GM19043 (cell line): Measurements from ENCODE around the gene FBXO38.

Experiments used
- ATAC-seq: cut with Tn5 transposase; IDR thresholded peaks from one replicate; pipeline ENCODE4 v1.9.1; 2021; ENCODE audit warnings: low read depth; ENCODE audit not compliant: unreplicated experiment

The FBXO38 gene

GRCh38 chr5:148381906-148382305 is 1.9 kb upstream of the FBXO38 start:
- ATAC-seq: no peak

- no peak for ATAC-seq
These were observed 797 bp upstream of the FBXO38 start for GRCh38 chr5:148382961-148383360.

- no peak for ATAC-seq
These were observed 601 bp downstream of the FBXO38 start for GRCh38 chr5:148384380-148384737.

GRCh38 chr5:148385094-148385493 is 1.3 kb downstream of the FBXO38 start:
- ATAC-seq: no peak

GRCh38 chr5:148386041-148386440 is 2.3 kb downstream of the FBXO38 start:
- ATAC-seq: no peak

- ATAC-seq: no peak
These were observed 3.6 kb downstream of the FBXO38 start for GRCh38 chr5:148387325-148387724.

- ATAC-seq: no peak
These were observed 4.9 kb downstream of the FBXO38 start for GRCh38 chr5:148388696-148389095.

- no peak for ATAC-seq
These were observed 7.2 kb downstream of the FBXO38 start for GRCh38 chr5:148390914-148391313.

- ATAC-seq: no peak
These were observed 7.7 kb downstream of the FBXO38 start for GRCh38 chr5:148391422-148391821.

- ATAC-seq: no peak
These were observed 9.6 kb downstream of the FBXO38 start for GRCh38 chr5:148393390-148393741.

GRCh38 chr5:148394587-148395019 is 10.8 kb downstream of the FBXO38 start:
- ATAC-seq: no peak

- ATAC-seq: no peak
These were observed 11.3 kb downstream of the FBXO38 start for GRCh38 chr5:148395031-148395430.

GRCh38 chr5:148397968-148398595 is 14.3 kb downstream of the FBXO38 start:
- ATAC-seq: no peak

- no peak for ATAC-seq
These were observed 15.0 kb downstream of the FBXO38 start for GRCh38 chr5:148398698-148399121.

- no peak for ATAC-seq
These were observed 17.8 kb downstream of the FBXO38 start for GRCh38 chr5:148401604-148402003.

GRCh38 chr5:148403344-148403743 is 19.6 kb downstream of the FBXO38 start:
- peak; percentile 67 for ATAC-seq

GRCh38 chr5:148406406-148406805 is 22.6 kb downstream of the FBXO38 start:
- ATAC-seq: no peak

GRCh38 chr5:148408092-148408491 is 24.3 kb downstream of the FBXO38 start:
- ATAC-seq: no peak

- ATAC-seq: no peak
These were observed 28.4 kb downstream of the FBXO38 start for GRCh38 chr5:148412124-148412523.

- no peak for ATAC-seq
These were observed 31.1 kb downstream of the FBXO38 start for GRCh38 chr5:148414833-148415232.

GRCh38 chr5:148416416-148416815 is 32.7 kb downstream of the FBXO38 start:
- ATAC-seq: no peak

- ATAC-seq: no peak
These were observed 33.2 kb downstream of the FBXO38 start for GRCh38 chr5:148416921-148417320.

- no peak for ATAC-seq
These were observed 34.8 kb downstream of the FBXO38 start for GRCh38 chr5:148418511-148418910.
